Endothelial cell of umbilical vein (primary cell): ENCODE data around the gene ZNF543. TPM values are rescaled to one million over a fixed set of nuclear protein-coding genes. Genes with fewer than 3 reads are reported as not detected.

ENCODE experiments used
- BruUV-seq: library from RNA; stranded (reverse); fragments of 400-500 nt; replicated peaks from 2 replicates; lab custom pipeline; 2021; lab: Mats Ljungman, UMichigan
- CTCF ChIA-PET: fragments of 300-600, 350-600 bp; sonication (Branson Sonifier 250); formaldehyde crosslinking; loops from one replicate; lab custom pipeline; 2021; ENCODE audit warnings: antibody characterized with exemption, inconsistent platforms; lab: Charles Lee
- POLR2A ChIA-PET: fragments of 300-600, 350-600 bp; sonication (Branson Sonifier 250); formaldehyde crosslinking; loops from one replicate; lab custom pipeline; 2021; ENCODE audit warnings: antibody characterized with exemption, inconsistent platforms; lab: Charles Lee
- DNase-seq: peaks from one replicate; pipeline ENCODE4 v3.0.0-alpha.2; 2011; ENCODE audit warnings: low read depth, low spot score
- FAIRE-seq: peaks from 2 replicates; lab custom pipeline; 2011; peaks lifted over from hg19 to GRCh38; lab: Jason Lieb, UNC
- H2AFZ ChIP-seq: 2 replicates; pipeline ENCODE4 v1.6.0; 2012; ENCODE audit warnings: low read depth, low read length, control low read depth, inconsistent platforms
- H3K27ac ChIP-seq: 2 replicates; pipeline ENCODE4 v1.5.1; 2011; ENCODE audit warnings: low read depth, mild to moderate bottlenecking, control low read depth, low read length, moderate library complexity; ENCODE audit not compliant: insufficient read depth
- H3K27me3 ChIP-seq, 2 experiments: 2 replicates each; pipeline versions ENCODE4 v1.6.0 to v1.6.1; 2011; ENCODE audit warnings: low read length in 2 of 2, mixed read lengths in 1 of 2; ENCODE audit not compliant: control insufficient read depth in 2 of 2, insufficient read depth in 2 of 2
- H3K36me3 ChIP-seq, 2 experiments: 2 replicates in 1 of 2; 3 replicates in 1 of 2; pipeline ENCODE4 v1.5.1; 2011; ENCODE audit warnings: low read length in 2 of 2, mild to moderate bottlenecking in 1 of 2, moderate library complexity in 1 of 2; ENCODE audit not compliant: control insufficient read depth in 2 of 2, insufficient read depth in 2 of 2; ENCODE audit errors: extremely low read depth in 1 of 2
- H3K4me1 ChIP-seq: 3 replicates; pipeline ENCODE4 v1.5.1; 2011; ENCODE audit warnings: mild to moderate bottlenecking, low read length; ENCODE audit not compliant: control insufficient read depth, insufficient read depth; ENCODE audit errors: extremely low read depth
- H3K4me2 ChIP-seq: 2 replicates; pipeline ENCODE4 v1.6.1; 2011; ENCODE audit warnings: low read length, control low read depth, mixed read lengths; ENCODE audit not compliant: insufficient read depth
- H3K4me3 ChIP-seq, 3 experiments: fragments of 200-600 bp in 1 of 3; sonication (generic), shearing (Covaris generic) in 1 of 3; replicated peaks in 1 of 3; 2 replicates each; pipeline ENCODE4 v1.5.1; 2011 to 2016; ENCODE audit warnings: control low read depth in 3 of 3, low read length in 3 of 3, mild to moderate bottlenecking in 2 of 3, inconsistent platforms in 1 of 3, low read depth in 1 of 3, moderate library complexity in 1 of 3; ENCODE audit not compliant: insufficient read depth in 1 of 3
- H3K79me2 ChIP-seq: 2 replicates; pipeline ENCODE4 v1.6.0; 2012; ENCODE audit warnings: low read length, inconsistent platforms; ENCODE audit not compliant: control insufficient read depth, insufficient read depth
- H3K9ac ChIP-seq: replicated peaks from 2 replicates; pipeline ENCODE3; 2011; ENCODE audit warnings: low read length, control low read depth; ENCODE audit not compliant: insufficient read depth; ENCODE audit errors: extremely low read depth
- H3K9me1 ChIP-seq: replicated peaks from 3 replicates; pipeline ENCODE4 v1.6.0; 2011; ENCODE audit warnings: mild to moderate bottlenecking, low read length; ENCODE audit not compliant: control insufficient read depth, insufficient read depth; ENCODE audit errors: extremely low read depth
- H3K9me3 ChIP-seq: replicated peaks from 2 replicates; pipeline ENCODE4 v1.5.1; 2012; ENCODE audit warnings: low read length, inconsistent platforms; ENCODE audit not compliant: control insufficient read depth, insufficient read depth
- H4K20me1 ChIP-seq: replicated peaks from 2 replicates; pipeline ENCODE3; 2011; ENCODE audit warnings: mild to moderate bottlenecking, low read length; ENCODE audit not compliant: control insufficient read depth, insufficient read depth; ENCODE audit errors: extremely low read depth
- CTCF ChIP-seq, 2 donors: IDR thresholded peaks; 1 replicate in 1 of 2; 2 replicates in 1 of 2; pipeline ENCODE4 v1.5.1; 2011; ENCODE audit warnings: low read length in 2 of 2, mild to moderate bottlenecking in 2 of 2, moderate library complexity in 2 of 2, control low read depth in 1 of 2, inconsistent platforms in 1 of 2, low read depth in 1 of 2; ENCODE audit not compliant: insufficient read depth in 1 of 2; ENCODE audit errors: extremely low read depth in 1 of 2
- FOS ChIP-seq: IDR thresholded peaks from 2 replicates; pipeline ENCODE4 v1.6.1; 2011; ENCODE audit warnings: mild to moderate bottlenecking, low read length, moderate library complexity, borderline replicate concordance; ENCODE audit not compliant: insufficient read depth
- JUN ChIP-seq: IDR thresholded peaks from 2 replicates; pipeline ENCODE4 v1.6.1; 2011; ENCODE audit warnings: borderline replicate concordance, low read depth; ENCODE audit not compliant: insufficient read length, insufficient read depth
- MAX ChIP-seq: IDR thresholded peaks from 2 replicates; pipeline ENCODE4 v1.6.1; 2011; ENCODE audit not compliant: insufficient read depth, insufficient read length
- POLR2AphosphoS5 ChIP-seq: IDR thresholded peaks from 2 replicates; pipeline ENCODE4 v1.6.1; 2012; ENCODE audit warnings: low read depth, mild to moderate bottlenecking, control low read depth, low read length, moderate library complexity; ENCODE audit not compliant: insufficient read depth
- dilution Hi-C: fragments of 300-500 bp; cut with MboI; formaldehyde crosslinking; loops from one replicate; pipeline ENCODE4 v1.15.0; 2019; ENCODE audit warnings: low sequenced_read_pairs; ENCODE audit not compliant: extremely low pct_ligation_motif_present
- intact Hi-C: fragments of 100-400 bp; cut with micrococcal nuclease; formaldehyde crosslinking; loops from one replicate; pipeline ENCODE4 v1.10.0; 2022
- polyA plus RNA-seq, 4 experiments: library from polyadenylated mRNA; depleted of rRNA in 3 of 4; stranded (reverse) in 3 of 4; unstranded in 1 of 4; fragments of >200 nt; gene quantifications; 2 replicates each; pipeline versions ENCODE4 v1.2.1 to v1.2.3, GENCODE V29; 2011 to 2012; ENCODE audit warnings: missing spikeins in 1 of 4
- total RNA-seq: library from RNA; stranded (reverse); gene quantifications from 2 replicates; pipeline ENCODE4 v1.2.3, GENCODE V29; 2021

Gene ZNF543
- total and polyA plus RNA-seq, 2 donors (not counting 3 experiments of a cell fraction or from before 2014, with no cell fraction given), result 1.1 to 5.3 TPM

GRCh38 chr19:57280165-57280961, 39.9 kb upstream of the ZNF543 start, which contains the start of gene ZNF460:
Gene ZNF460, plus strand, starts transcription at chr19:57280485. Its CDS starts 322 bp downstream, at chr19:57280807.
- DNase-seq (peak; percentile 98), FAIRE-seq (peak; percentile 88)
- H3K9me3 ChIP-seq, result no peaks in the 10 kb centered on the region
- POLR2A ChIA-PET, result no interaction called here
- H2AFZ ChIP-seq, result peak within 1 kb of the TSS; percentile 72
- H4K20me1 ChIP-seq, result peaks cover 2% of the 10 kb centered on the region
- H3K79me2 ChIP-seq, result peaks cover 48% of the 10 kb centered on the region
- H3K4me2 ChIP-seq, result peak within 1 kb of the TSS; percentile 77
- H3K4me3 ChIP-seq, result peak within 1 kb of the TSS; percentile 67 to 77 (median 72)
- dilution Hi-C loops, result no loop called here
- intact Hi-C loops, result loop anchor here (1.0 to 5.0 kb wide), 5 partner anchors 40 to 109 kb away; partner anchors contain the start of genes TRAPPC2B, ZNF304, ZNF543 and ZNF547
- H3K27me3 ChIP-seq, result no peaks in the 10 kb centered on the region
- peaks cover 20% of the 10 kb centered on the region for H3K4me1 ChIP-seq
- H3K27ac ChIP-seq, result peak within 1 kb of the TSS; percentile 90
- H3K9me1 ChIP-seq, result no peaks in the 10 kb centered on the region
- H3K36me3 ChIP-seq, result peaks cover 9 to 14% of the 10 kb centered on the region in 2 experiments
- TSS peak; percentile 35 for BruUV-seq
- H3K9ac ChIP-seq, result peak within 1 kb of the TSS; percentile 96
- no peak for TF ChIP-seq FOS
- no peak for TF ChIP-seq CTCF (IDR thresholded peaks at IDR 0.05; ENCODE audit: extremely low read depth in 1 of 2, insufficient read depth in 1 of 2, low read depth in 1 of 2, low read length in 2 of 2)
- peak; percentile 79 for TF ChIP-seq JUN
- TF ChIP-seq MAX, result peak; percentile 46
- TF ChIP-seq POLR2AphosphoS5, result peak; percentile 82
- CTCF ChIA-PET, result no interaction called here
